HG02943 (cell line): ENCODE data around the gene RRP1.

ENCODE experiments used
- ATAC-seq: cut with Tn5 transposase; IDR thresholded peaks from one replicate; pipeline ENCODE4 v1.9.1; 2021; ENCODE audit warnings: mild to moderate bottlenecking, low read depth, moderate library complexity; ENCODE audit not compliant: unreplicated experiment

The RRP1 gene, protein sequence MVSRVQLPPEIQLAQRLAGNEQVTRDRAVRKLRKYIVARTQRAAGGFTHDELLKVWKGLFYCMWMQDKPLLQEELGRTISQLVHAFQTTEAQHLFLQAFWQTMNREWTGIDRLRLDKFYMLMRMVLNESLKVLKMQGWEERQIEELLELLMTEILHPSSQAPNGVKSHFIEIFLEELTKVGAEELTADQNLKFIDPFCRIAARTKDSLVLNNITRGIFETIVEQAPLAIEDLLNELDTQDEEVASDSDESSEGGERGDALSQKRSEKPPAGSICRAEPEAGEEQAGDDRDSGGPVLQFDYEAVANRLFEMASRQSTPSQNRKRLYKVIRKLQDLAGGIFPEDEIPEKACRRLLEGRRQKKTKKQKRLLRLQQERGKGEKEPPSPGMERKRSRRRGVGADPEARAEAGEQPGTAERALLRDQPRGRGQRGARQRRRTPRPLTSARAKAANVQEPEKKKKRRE

DNA sequence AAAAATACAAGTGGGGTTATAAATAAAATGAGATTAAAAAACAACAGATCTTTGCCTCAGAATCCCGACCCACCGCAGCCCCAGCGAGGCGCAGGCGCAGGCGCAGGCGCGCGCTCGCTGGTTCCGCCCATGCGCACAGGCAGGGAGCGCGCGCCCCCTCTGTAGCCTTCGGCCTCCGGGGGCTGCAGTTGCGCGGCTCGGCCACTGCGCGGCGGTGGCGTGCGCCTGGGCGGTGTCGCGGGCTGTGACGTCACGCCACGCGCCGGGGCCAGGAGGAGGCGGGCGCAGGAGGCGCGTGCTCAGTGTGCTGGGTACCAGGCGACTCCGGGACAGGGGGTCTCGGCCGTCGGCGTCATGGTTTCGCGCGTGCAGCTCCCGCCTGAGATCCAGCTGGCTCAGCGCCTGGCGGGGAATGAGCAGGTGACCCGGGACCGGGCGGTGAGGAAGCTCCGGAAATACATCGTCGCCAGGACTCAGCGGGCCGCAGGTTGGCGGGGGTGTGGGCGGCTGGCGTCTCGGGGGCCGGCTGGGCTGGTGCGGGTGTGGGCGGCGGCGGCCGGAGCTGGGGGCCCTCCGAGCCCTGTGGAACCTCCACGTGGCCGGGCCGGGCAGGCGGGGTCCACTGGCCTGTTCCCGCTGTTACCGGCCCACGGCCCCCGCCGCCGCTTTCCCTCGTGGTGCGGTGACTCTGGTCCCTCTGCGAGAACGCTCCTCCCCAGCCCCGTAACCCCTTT, at the start of gene RRP1:
RRP1 (plus strand) TSS at position 302 of the 734 bp plus-strand sequence; CDS start at position 355, 53 bp downstream.
- ATAC-seq, result peak; percentile 67

DNA sequence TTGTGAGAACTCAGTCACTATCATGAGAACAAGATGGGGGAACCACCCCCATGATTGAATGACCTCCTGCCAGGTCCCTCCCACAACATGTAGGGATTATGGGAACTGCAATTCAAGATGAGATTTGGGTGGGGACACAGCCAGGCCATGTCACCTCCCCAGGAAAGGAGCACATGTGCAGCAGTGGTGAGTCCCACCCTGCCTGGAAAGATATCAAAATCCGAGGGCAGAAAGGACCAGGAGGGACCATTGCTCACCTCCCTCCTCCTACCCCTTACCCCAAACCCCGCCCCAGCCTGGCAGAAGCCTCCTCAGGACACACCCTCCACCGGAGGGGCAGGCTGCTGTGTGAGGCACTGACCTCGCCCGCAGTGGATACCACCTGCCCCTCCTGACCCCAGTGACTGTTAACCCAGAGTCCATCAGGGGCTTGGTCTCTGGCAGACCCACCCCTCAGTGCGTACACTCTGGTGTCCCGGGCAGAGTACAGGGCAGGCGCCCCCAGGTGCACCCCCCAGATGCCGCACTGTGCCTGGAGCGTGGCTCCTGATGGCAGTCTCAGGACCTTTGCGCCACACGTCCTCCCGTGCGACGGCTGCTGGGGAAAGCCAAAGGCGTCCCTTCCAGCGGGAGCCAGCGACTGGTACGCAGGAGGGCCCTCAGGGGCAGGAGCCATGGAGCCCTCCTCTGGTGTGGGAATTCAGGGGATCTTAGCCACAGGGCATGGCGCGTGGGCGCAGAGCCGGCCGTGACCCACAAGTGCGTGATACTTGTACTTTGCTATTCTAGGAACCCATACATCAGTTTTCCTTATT, 49.5 kb upstream of the RRP1 start:
- no peak for ATAC-seq

GRCh38 chr21:43740497-43741156, 48.8 kb upstream of the RRP1 start:
- ATAC-seq, result no peak

DNA sequence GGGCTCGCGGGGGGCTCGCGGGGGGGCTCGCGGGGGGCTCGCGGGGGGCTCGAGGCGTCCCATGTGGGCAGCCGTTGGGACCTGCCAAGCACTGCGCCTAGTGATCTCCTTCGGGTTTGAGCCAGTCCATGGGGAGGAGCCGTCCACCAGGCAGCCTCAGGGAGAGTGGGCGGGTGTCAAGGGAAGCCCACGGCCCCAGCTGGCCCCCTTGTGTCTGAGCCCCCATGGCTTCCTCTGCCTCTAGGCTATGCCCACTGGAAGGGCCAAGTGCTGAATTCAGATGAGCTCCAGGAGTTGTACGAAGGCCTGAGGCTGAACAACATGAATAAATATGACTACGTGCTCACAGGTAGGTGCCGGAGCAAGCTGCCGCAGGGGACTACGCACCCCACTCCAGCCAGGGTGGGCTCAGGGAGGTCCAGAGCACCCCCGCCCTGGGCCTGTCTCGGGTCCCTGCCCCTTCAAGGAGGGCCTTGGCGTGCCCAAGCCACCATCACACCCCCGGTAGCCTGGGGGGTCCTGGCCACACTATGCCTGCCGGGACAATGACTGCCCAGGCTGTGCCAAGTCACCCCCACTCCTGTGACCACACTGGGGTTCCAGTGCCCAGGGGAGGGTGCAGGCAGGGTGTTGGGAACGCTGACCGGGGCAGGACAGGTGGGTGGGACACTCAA, 47.8 kb upstream of the RRP1 start:
- ATAC-seq, result no peak

- ATAC-seq, result no peak
Observed at GRCh38 chr21:43743947-43744346, 45.4 kb upstream of the RRP1 start.

GRCh38 chr21:43744725-43745124, 44.7 kb upstream of the RRP1 start:
- ATAC-seq, result no peak

DNA sequence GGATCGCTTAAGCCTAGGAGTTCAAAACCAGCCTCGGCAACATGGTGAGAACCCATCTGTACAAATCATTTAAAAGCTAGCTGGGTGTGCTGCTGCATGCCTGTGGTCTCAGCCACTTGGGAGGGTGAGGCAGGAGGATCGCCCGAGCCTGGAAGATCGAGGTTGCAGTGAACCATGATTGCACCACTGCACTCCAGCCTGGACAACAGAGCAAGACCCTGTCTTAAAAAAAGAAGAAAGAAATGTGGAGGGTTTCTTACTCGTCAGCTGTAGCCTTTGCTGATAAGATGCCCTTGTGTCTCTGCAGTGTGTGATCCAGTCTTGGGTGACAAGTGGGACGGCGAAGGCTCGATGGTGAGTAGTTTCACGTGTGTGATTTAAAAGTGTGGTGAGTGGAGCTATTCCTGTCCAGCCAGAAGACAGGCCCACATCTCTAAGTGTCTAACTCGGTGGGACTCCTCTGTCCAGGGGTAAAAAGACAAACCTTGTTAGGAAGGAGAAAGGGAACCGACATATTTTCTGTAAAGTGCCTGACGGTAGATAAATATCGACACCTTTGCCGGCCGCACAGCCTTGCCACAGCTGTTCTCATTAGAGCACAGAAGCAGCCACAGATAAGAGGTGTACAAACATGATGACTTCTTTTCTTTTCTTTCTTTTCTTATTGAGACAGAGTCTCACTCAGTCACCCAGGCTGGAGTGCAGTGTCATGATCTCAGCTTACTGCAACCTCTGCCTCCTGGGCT, 43.4 kb upstream of the RRP1 start:
- no peak for ATAC-seq

GRCh38 chr21:43748622-43749021, 40.8 kb upstream of the RRP1 start:
- ATAC-seq, result no peak

DNA sequence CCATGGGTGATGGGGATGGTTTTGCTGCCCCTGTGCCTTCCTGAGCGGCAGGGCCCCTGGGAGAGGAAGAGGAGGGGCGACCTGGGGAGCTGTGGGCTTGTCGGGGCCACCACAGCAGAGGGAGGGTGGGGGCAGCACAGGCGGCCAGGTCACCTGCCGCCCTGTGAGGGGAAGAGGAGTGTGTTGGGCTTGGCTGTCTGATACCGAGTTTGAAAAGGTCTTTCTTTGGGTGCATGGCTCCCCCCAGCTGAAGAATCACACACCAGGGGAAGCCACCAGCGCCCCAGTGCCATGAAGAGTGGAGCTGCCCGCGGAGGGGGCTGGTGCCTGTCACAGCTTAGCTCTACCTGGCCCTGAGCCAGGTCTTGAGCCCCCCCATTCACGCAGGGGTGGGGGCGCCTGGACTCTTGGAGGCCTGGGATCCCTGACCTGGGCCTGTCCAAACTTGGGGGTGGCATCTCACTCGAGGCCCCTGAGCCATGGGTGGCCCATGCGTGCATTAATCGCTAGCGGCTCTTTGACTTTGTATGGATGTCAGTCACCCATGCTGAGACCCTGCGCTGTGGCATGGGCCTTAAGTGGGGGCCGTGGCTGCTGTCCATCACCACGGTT, 39.6 kb upstream of the RRP1 start:
- ATAC-seq, result no peak

DNA sequence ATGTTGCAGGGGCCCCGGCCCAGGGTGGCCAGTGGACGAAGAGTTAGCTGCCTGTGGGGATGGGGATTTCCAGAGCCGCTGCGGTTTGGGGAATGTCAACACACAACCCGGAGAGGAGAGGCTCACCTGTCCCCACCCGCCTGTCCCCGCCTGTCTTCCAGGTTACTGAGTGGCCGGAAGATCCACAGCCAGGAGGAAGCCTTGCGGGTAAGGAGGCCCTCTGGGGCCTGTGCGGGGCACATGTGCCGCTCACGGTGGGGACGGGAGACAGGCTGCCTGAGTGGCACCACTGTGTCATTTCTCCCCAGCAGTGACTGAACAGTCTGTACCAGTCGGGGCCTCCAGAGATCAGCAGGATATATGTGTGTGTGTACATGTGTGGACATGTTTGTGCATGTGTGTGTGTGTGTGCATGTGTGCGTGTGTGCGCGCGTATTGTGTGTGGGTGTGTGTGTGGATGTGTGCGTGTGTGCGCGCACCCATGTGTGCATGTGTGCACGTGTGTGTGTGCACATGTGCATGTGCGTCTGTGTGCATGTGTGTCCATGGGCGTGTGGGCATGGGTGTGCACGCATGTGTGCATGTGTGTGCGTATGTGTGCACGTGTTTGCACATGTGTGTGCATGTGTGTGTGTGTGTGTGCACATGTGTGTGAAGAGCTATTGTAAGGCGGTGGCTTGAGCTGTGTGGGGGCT, 38.9 kb upstream of the RRP1 start:
- ATAC-seq, result no peak

GRCh38 chr21:43751955-43752591, 37.3 kb upstream of the RRP1 start:
- ATAC-seq, result no peak

DNA sequence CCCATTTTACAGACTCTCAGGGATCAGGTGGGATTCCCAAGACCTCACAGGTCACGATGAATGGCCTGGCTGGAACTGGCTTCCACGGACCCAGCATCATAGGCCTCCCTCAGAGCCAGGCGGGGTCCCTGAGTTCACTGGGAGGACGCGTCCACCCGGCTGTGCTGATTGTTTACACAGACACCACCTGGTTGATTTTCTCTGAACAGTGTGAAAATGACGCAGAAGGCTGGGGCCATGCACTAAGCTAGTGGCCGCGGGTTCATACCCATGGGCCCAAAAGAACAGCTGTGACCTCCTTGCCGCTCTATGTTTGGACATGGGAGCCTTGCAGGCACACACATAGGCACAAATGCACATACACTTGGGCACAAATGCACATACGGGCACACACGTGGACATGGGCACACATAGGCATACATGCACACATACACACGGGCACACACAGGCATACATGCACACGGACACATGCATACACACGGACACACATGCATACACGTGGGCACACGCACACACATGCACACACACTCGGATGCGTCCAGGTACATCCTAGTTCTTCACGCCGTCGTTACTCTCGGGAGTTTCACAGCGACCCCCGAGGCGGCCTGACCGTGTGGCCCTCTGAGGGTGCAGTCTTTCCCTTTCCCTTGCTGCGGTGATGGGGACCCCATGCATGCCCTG, 36.5 kb upstream of the RRP1 start:
- no peak for ATAC-seq

GRCh38 chr21:43753439-43753799, 36.0 kb upstream of the RRP1 start:
- no peak for ATAC-seq

GRCh38 chr21:43754948-43755781, 34.2 kb upstream of the RRP1 start:
- ATAC-seq, result no peak

- ATAC-seq, result no peak
Observed at GRCh38 chr21:43755820-43756594, 33.4 kb upstream of the RRP1 start.

GRCh38 chr21:43757601-43758000, 31.8 kb upstream of the RRP1 start:
- no peak for ATAC-seq
